ENCODE measurements around the gene COL5A1. TPM values are rescaled to one million over a fixed set of nuclear protein-coding genes. Genes with fewer than 3 reads are reported as not detected.

The COL5A1 gene
- total RNA-seq, result 0.07 and 0.14 TPM in 2 replicates

- intact Hi-C loops (cut with micrococcal nuclease), result no loop called here
These were observed at the start of gene COL5A1 for GRCh38 chr9:134641173-134641989. Gene COL5A1, plus strand, starts transcription at chr9:134641803. Its CDS starts 385 bp downstream, at chr9:134642188.

- intact Hi-C loops (cut with micrococcal nuclease), result no loop called here
These were observed 49.4 kb upstream of the COL5A1 start for GRCh38 chr9:134592018-134592818.

- intact Hi-C loops (cut with micrococcal nuclease), result no loop called here
These were observed 48.8 kb upstream of the COL5A1 start for GRCh38 chr9:134592819-134593200.

- intact Hi-C loops (cut with micrococcal nuclease), result no loop called here
These were observed 48.1 kb upstream of the COL5A1 start for GRCh38 chr9:134593286-134594077.

GRCh38 chr9:134594078-134594941, 47.3 kb upstream of the COL5A1 start:
- intact Hi-C loops (cut with micrococcal nuclease), result no loop called here

- intact Hi-C loops (cut with micrococcal nuclease), result no loop called here
These were observed 46.6 kb upstream of the COL5A1 start for GRCh38 chr9:134595014-134595413.

- intact Hi-C loops (cut with micrococcal nuclease), result no loop called here
These were observed 44.3 kb upstream of the COL5A1 start for GRCh38 chr9:134597041-134597913.

- intact Hi-C loops (cut with micrococcal nuclease), result no loop called here
These were observed 43.4 kb upstream of the COL5A1 start for GRCh38 chr9:134597957-134598883.

- intact Hi-C loops (cut with micrococcal nuclease), result no loop called here
These were observed 42.7 kb upstream of the COL5A1 start for GRCh38 chr9:134598884-134599245.

GRCh38 chr9:134600371-134600770, 41.2 kb upstream of the COL5A1 start:
- intact Hi-C loops (cut with micrococcal nuclease), result no loop called here

- intact Hi-C loops (cut with micrococcal nuclease), result no loop called here
These were observed 40.6 kb upstream of the COL5A1 start for GRCh38 chr9:134600836-134601638.

- intact Hi-C loops (cut with micrococcal nuclease), result no loop called here
These were observed 39.8 kb upstream of the COL5A1 start for GRCh38 chr9:134601764-134602163.

GRCh38 chr9:134602547-134603362, 38.8 kb upstream of the COL5A1 start:
- intact Hi-C loops (cut with micrococcal nuclease), result no loop called here

GRCh38 chr9:134604834-134605233, 36.8 kb upstream of the COL5A1 start:
- intact Hi-C loops (cut with micrococcal nuclease), result no loop called here

GRCh38 chr9:134605351-134605965, 36.1 kb upstream of the COL5A1 start:
- intact Hi-C loops (cut with micrococcal nuclease), result no loop called here

GRCh38 chr9:134605966-134606357, 35.6 kb upstream of the COL5A1 start:
- intact Hi-C loops (cut with micrococcal nuclease), result no loop called here

Measured in T-helper 2 cell treated with Interferon-gamma antibody and Interleukin-4, amounts not matched to agents 100 ng/mL and 5 ng/mL, for 36 hours (primary cell).